GM18507 (cell line): ENCODE results near the gene CCDC85C.

Source experiments
- DNase-seq: peaks from one replicate; pipeline ENCODE4 v3.0.0; 2011; ENCODE audit warnings: low read depth; ENCODE audit not compliant: insufficient read length; ENCODE audit errors: extremely low spot score
- FAIRE-seq: peaks from 2 replicates; lab custom pipeline; 2011; peaks lifted over from hg19 to GRCh38; lab: Jason Lieb, UNC

The CCDC85C gene

GRCh38 chr14:99518441-99519346 lies 85.3 kb downstream of the CCDC85C start:
- peak; percentile 73 for DNase-seq
- peak; percentile 18 for FAIRE-seq

- no peak for FAIRE-seq
These were observed 86.2 kb downstream of the CCDC85C start for GRCh38 chr14:99517643-99518381.

GRCh38 chr14:99516871-99517642 lies 87.0 kb downstream of the CCDC85C start:
- no peak for FAIRE-seq
- DNase-seq = no peak

More at GRCh38 chr14:99517643-99518381, 86.2 kb downstream of the CCDC85C start:
- DNase-seq = no peak

DNA sequence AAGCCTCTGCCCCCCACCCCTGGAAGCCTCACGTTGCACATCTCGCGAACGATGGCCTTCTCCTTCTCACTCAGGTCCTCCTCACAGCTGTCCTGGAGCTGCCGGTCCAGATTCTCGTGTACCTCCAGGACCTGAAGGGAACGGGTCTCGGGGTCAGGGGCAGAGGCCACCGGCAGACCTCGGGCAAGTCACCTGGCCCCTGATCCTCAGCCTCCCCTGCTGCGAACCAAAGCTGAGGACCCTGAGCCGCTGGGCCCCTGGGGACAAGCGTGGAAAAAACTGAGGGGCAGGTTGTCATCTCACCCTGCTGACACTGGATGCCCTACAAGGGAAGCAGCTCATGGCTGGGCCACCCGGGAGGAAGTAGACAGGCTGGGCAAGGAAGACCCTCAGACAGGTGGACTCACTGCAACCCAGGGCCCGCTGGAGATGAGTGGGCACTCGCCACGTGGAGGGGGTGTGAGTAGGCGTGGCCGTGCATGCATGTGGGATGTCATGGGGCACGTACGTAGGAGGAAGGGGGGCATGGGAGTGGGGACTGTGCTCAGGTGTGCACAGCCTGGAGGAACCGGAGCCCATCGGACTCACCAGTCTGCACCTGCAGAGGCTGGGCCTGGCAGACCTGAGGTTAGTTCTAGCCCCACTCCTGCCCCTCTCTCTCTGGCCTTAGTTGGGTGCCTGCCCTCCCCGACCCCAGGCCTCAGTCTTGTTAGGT lies 87.7 kb downstream of the CCDC85C start:
- FAIRE-seq = no peak
- no peak for DNase-seq

DNA sequence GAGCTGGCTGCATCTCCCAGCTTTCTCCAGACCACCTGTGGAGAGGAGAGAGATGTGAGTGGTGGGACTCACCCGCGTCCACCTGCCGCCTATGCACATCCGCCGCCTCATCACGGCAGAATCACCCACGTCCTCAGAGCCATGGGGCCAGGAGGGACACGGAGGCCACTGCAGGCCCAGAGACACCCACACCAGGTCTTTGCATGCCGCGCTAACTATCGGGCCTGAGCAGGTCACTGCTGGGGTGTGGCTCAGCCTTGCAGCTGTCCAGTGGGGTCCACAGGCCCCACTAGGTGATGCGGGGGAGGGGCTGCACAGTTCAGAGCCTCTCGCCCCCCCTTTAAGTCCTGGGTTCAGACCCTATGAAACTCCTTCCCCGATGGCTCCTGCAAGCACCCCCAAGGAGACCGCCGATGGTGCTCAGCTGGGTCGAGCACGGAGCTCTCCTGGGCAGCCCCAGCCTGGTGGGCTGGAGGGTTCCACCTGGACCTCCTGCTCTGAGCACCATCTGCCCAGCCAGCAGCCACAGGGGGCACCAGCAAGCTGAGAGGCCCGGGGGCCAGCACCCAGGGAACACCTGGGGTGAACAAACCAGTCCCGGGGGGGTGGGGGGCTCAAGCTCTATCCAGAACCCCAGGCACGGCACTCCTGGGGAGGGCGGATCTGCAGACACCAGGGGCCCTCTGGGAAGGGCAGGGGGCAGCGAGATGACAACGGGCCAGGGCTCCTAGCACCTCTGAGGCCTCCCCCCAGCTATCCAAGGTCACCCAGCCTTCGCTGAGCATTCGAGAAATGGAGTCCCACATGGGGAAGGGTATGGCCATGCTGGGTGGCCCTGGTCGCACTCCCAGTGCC lies 88.5 kb downstream of the CCDC85C start:
- DNase-seq (no peak), FAIRE-seq (no peak)

DNA sequence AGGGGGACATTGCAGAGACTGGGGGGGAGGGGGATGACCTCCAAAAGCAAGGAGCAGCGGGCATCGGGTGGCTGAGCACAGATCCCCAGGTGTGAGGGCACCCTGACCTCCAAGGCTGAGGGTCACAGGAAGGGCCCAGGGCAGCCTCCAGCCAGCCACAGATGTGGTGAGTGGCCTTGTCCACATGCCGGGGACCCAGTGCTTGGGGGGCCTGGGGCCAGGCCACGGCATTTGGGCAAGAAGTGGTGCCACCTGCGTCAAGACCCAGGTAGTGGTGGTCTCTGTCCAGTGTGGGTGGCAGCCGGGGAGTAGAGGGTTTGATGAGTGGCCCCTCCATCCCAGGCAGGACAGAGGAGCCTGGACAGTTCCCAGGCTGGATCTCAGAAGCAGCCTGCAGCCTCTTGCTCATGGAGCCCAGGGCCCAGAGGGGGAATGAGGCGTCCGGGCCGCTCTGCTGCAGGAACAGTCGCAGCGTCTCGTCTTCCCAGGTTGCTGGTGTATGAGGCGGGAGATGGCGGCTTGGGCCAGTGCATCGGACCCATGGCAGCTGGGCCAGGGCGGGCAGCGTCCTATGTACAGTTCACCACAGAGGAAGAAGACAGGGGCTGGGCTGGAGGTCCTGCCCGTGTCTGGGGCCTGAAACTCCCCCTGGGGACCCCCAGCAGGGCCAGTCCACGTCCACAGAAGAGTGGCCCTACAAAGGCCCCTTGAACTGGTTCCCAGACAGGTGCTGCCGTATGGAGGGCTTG lies 89.3 kb downstream of the CCDC85C start:
- DNase-seq = no peak
- FAIRE-seq = no peak

DNA sequence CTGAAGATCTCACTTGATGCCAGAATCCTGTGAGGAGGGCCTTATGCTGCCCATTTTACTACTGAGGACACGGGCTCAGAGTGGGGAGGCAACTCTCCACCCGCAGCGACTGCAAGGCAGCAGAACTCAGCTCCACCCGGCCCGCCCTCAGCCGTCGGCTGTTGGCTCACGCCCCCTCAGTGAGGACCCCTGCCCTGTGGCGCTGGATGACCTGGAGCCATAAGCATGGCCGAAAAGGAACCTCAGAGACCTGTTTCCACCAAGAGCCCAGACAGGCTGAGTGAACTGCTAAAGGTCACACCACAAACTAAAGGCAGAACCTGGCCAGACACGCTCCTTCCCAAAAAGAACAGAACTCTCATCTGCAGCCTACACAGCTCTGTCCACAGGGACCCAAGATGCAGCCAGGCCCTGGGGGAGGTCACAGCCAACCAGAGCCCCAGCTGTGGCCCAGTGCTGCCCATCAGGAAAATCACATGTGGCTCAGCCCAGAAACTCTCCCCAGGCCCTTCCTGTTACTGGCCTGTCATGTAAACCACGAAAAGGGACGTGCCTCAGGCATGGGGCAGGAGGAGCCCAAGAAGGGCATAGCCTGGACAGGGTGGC lies 90.0 kb downstream of the CCDC85C start:
- DNase-seq (no peak), FAIRE-seq (no peak)

- no peak for DNase-seq
- no peak for FAIRE-seq
These were observed 90.8 kb downstream of the CCDC85C start for GRCh38 chr14:99513183-99513694.

DNA sequence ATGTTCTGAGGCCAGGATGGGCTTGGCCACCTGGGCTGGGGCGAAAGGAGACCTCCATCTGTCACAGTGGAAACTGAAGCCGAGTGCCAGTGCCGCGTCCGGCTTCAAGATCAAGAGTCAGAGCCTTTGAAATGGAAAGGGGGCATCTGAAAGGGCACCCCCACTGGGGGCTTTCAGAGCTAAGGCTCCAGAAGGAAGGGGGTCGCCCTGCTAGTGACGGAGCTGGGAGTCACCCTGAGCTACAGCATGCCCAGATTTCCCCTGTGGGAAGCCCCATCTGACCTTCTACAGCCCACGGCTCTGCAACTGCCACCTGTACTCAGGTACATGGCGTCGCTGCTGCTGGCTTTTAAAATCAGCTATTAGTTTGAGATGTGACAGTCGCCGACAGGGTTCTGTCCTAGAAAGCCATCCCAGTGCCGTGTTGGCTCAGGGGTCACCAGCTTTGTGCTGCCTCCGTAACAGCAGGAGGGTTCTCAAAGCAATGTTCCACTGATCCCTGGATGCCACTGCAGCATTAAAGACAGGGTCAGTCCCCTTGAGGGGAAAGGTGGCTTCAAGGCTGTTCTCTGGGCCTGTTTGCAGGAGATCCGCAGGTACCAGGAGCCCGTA lies 91.3 kb downstream of the CCDC85C start:
- FAIRE-seq = no peak
- DNase-seq = no peak

- FAIRE-seq = no peak
- DNase-seq = no peak
These were observed 91.9 kb downstream of the CCDC85C start for GRCh38 chr14:99512110-99512449.

GRCh38 chr14:99511421-99512109 lies 92.4 kb downstream of the CCDC85C start:
- FAIRE-seq = no peak

DNA sequence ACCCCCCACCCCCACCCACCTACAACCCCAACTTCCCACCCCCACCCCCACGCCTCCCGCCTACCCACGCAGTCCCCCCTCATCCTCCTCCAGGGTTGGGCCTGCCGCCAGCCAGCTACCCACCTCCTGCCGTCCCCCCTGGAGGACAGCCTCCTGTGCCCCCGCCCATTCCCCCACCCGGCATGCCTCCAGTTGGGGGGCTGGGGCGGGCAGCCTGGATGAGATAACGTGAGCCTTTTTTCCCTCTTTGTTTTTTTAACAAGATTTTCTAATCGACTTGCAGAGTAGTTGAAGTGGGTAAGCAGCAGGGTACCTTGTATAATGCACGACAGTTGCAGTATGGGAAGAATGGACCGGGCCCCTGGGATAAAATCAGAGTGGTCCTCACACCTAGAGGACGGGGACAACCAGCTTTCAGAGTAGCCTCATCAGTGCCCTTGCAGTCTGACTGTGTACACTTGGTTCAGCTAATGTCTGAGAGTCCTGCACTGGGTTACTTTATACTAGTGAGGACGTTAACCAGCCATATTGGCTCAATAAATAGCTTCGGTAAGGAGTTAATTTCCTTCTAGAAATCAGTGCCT lies 93.4 kb downstream of the CCDC85C start:
- no peak for FAIRE-seq
- no peak for DNase-seq

More at GRCh38 chr14:99511421-99512109, 92.4 kb downstream of the CCDC85C start:
- DNase-seq = no peak

DNA sequence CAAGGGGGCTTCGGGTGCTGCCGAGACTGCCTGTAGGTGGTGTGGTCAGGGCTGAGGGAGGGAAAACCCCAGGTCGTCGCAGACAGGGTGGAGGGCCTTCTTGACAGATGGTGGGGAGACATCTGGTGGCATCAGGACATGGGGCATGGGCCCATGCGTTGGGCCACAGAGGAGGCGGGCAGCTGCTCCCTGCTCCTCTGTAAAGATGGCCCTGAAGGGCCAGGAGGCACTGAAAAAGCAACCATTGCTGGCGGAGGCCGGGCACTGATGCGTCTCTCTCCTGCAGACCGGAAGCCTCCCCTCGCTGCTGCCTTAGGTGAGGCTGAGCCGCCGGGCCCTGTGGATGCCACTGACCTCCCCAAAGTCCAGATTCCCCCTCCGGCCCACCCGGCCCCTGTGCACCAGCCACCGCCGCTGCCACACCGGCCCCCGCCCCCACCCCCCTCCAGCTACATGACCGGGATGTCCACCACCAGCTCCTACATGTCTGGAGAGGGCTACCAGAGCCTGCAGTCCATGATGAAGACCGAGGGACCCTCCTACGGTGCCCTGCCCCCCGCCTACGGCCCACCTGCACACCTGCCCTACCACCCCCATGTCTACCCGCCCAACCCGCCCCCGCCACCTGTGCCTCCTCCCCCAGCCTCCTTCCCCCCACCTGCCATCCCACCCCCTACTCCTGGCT lies 94.0 kb downstream of the CCDC85C start:
- DNase-seq = no peak
- FAIRE-seq = no peak

- DNase-seq (no peak), FAIRE-seq (no peak)
These were observed 94.9 kb downstream of the CCDC85C start for GRCh38 chr14:99508896-99509629.
